ENCODE measurements around the gene APP. TPM values are rescaled to one million over a fixed set of nuclear protein-coding genes. Genes with fewer than 3 reads are reported as not detected.
"Not testable (repeated sequence)": the region's sequence is repeated elsewhere in the genome, so short reads cannot be mapped to it uniquely, and the experiment has no call there.

Gene APP
- polyA plus RNA-seq, 4 donors = 714 to 973 (median 831) TPM

GRCh38 chr21:26106562-26106961, 64.0 kb downstream of the APP start:
- no peak for DNase-seq (ENCODE audit: low read depth in 4 of 4, low spot score in 3 of 4)

- no peak for DNase-seq (ENCODE audit: low read depth in 4 of 4, low spot score in 3 of 4)
Measured at GRCh38 chr21:26105819-26106218, 64.8 kb downstream of the APP start.

GRCh38 chr21:26100573-26100972, 70.0 kb downstream of the APP start:
- no peak for DNase-seq (ENCODE audit: low read depth in 4 of 4, low spot score in 3 of 4)

- no peak for DNase-seq (ENCODE audit: low read depth in 4 of 4, low spot score in 3 of 4)
Measured at GRCh38 chr21:26099610-26100219, 70.9 kb downstream of the APP start.

- no peak for DNase-seq (ENCODE audit: low read depth in 4 of 4, low spot score in 3 of 4)
Measured at GRCh38 chr21:26098772-26099397, 71.7 kb downstream of the APP start.

GRCh38 chr21:26097475-26097874, 73.1 kb downstream of the APP start:
- DNase-seq (ENCODE audit: low read depth in 4 of 4, low spot score in 3 of 4) = no peak

- no peak for DNase-seq (ENCODE audit: low read depth in 4 of 4, low spot score in 3 of 4)
Measured at GRCh38 chr21:26096494-26097371, 73.8 kb downstream of the APP start.

GRCh38 chr21:26095131-26095530, 75.4 kb downstream of the APP start:
- DNase-seq (ENCODE audit: low read depth in 4 of 4, low spot score in 3 of 4) = no peak

GRCh38 chr21:26093122-26093521, 77.4 kb downstream of the APP start:
- DNase-seq (ENCODE audit: low read depth in 4 of 4, low spot score in 3 of 4) = no peak

GRCh38 chr21:26091480-26092018, 79.0 kb downstream of the APP start:
- no peak for DNase-seq (ENCODE audit: low read depth in 4 of 4, low spot score in 3 of 4)

- DNase-seq (ENCODE audit: low read depth in 4 of 4, low spot score in 3 of 4) = no peak
Measured at GRCh38 chr21:26089730-26090129, 80.8 kb downstream of the APP start.

- DNase-seq (ENCODE audit: low read depth in 4 of 4, low spot score in 3 of 4) = no peak
Measured at GRCh38 chr21:26087223-26087918, 83.2 kb downstream of the APP start.

- DNase-seq (ENCODE audit: low read depth in 4 of 4, low spot score in 3 of 4) = no peak
Measured at GRCh38 chr21:26085882-26086281, 84.7 kb downstream of the APP start.

GRCh38 chr21:26085127-26085526, 85.4 kb downstream of the APP start:
- no peak for DNase-seq (ENCODE audit: low read depth in 4 of 4, low spot score in 3 of 4)

- DNase-seq (ENCODE audit: low read depth in 4 of 4, low spot score in 3 of 4) = no peak
Measured at GRCh38 chr21:26082549-26082948, 88.0 kb downstream of the APP start.

GRCh38 chr21:26081175-26081760, 89.3 kb downstream of the APP start:
- not testable (repeated sequence) for DNase-seq (ENCODE audit: low read depth in 4 of 4, low spot score in 3 of 4)

GRCh38 chr21:26080211-26080610, 90.4 kb downstream of the APP start:
- no peak for DNase-seq (ENCODE audit: low read depth in 4 of 4, low spot score in 3 of 4)

GRCh38 chr21:26079366-26079765, 91.2 kb downstream of the APP start:
- DNase-seq (ENCODE audit: low read depth in 4 of 4, low spot score in 3 of 4) = no peak

- DNase-seq (ENCODE audit: low read depth in 4 of 4, low spot score in 3 of 4) = no peak
Measured at GRCh38 chr21:26077521-26077920, 93.0 kb downstream of the APP start.

All from left renal pelvis (tissue), 4 donors.